GM18511 (cell line): ENCODE data around the gene CLPTM1.
"Not testable (repeated sequence)": the region's sequence is repeated elsewhere in the genome, so short reads cannot be mapped to it uniquely, and the experiment has no call there.

Source experiments
- ATAC-seq: cut with Tn5 transposase; IDR thresholded peaks from one replicate; pipeline ENCODE4 v1.9.1; 2021; ENCODE audit warnings: mild to moderate bottlenecking, moderate library complexity; ENCODE audit not compliant: unreplicated experiment

CLPTM1 gene, protein sequence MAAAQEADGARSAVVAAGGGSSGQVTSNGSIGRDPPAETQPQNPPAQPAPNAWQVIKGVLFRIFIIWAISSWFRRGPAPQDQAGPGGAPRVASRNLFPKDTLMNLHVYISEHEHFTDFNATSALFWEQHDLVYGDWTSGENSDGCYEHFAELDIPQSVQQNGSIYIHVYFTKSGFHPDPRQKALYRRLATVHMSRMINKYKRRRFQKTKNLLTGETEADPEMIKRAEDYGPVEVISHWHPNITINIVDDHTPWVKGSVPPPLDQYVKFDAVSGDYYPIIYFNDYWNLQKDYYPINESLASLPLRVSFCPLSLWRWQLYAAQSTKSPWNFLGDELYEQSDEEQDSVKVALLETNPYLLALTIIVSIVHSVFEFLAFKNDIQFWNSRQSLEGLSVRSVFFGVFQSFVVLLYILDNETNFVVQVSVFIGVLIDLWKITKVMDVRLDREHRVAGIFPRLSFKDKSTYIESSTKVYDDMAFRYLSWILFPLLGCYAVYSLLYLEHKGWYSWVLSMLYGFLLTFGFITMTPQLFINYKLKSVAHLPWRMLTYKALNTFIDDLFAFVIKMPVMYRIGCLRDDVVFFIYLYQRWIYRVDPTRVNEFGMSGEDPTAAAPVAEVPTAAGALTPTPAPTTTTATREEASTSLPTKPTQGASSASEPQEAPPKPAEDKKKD

DNA sequence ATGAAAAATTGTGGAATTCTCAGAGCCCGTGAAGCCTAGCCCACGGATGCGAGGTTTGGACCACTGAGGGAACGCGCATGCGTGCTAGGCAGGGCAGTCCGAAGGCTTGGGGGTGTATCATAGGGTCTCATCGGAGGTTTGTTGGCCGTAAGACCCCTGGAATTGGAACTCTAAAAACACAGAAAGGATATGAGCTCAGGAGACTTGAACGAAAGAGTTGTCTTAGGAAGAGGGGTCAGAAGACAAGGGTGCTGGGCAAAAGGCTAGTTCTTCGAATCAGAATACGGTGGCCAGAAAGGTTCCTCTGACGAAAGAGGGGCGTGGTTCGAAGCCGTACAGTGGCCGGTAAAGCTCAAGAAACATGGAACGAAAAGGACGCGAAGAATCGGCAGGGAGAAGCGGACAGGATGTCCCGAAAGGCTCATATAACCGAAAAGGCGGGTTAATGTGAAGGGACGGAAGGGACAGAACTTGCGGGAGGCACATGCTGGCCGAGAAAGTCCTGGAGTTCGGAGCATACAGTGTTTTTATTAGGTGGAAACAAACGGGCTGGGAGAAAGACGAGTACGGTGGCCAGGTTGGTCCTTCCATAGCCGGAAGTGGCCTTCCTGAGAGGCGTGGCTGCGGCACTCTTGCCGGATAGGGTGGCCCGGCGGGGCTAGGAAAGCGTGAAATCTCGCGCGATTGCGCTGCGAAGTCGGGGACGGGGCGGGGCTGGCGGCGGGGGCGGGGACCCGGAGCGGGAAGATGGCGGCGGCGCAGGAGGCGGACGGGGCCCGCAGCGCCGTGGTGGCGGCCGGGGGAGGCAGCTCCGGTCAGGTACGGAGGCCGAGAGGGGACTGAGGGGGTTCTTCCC is at the start of gene CLPTM1:
Gene CLPTM1 (plus strand): TSS at position 732 of the 856 bp plus-strand sequence. CDS start 16 bp downstream, at position 748.
- peak; percentile 92 for ATAC-seq

DNA sequence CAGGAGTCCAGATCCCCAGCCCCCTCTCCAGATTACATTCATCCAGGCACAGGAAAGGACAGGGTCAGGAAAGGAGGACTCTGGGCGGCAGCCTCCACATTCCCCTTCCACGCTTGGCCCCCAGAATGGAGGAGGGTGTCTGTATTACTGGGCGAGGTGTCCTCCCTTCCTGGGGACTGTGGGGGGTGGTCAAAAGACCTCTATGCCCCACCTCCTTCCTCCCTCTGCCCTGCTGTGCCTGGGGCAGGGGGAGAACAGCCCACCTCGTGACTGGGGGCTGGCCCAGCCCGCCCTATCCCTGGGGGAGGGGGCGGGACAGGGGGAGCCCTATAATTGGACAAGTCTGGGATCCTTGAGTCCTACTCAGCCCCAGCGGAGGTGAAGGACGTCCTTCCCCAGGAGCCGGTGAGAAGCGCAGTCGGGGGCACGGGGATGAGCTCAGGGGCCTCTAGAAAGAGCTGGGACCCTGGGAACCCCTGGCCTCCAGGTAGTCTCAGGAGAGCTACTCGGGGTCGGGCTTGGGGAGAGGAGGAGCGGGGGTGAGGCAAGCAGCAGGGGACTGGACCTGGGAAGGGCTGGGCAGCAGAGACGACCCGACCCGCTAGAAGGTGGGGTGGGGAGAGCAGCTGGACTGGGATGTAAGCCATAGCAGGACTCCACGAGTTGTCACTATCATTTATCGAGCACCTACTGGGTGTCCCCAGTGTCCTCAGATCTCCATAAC is 49.6 kb upstream of the CLPTM1 start, which contains the start of gene APOE:
Gene APOE (plus strand): TSS at position 360 of the 724 bp plus-strand sequence. CDS start 829 bp downstream, outside the sequence.
- no peak for ATAC-seq

GRCh38 chr19:44907613-44908012 is 47.6 kb upstream of the CLPTM1 start:
- ATAC-seq: no peak

GRCh38 chr19:44908074-44908835 is 46.9 kb upstream of the CLPTM1 start:
- no peak for ATAC-seq

- ATAC-seq: no peak
Measured at GRCh38 chr19:44908836-44909261, 46.3 kb upstream of the CLPTM1 start.

DNA sequence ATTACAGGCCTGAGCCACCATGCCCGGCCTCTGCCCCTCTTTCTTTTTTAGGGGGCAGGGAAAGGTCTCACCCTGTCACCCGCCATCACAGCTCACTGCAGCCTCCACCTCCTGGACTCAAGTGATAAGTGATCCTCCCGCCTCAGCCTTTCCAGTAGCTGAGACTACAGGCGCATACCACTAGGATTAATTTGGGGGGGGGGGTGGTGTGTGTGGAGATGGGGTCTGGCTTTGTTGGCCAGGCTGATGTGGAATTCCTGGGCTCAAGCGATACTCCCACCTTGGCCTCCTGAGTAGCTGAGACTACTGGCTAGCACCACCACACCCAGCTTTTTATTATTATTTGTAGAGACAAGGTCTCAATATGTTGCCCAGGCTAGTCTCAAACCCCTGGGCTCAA is 45.4 kb upstream of the CLPTM1 start:
- ATAC-seq: no peak

- not testable (repeated sequence) for ATAC-seq
Measured at GRCh38 chr19:44911896-44912295, 43.3 kb upstream of the CLPTM1 start.

GRCh38 chr19:44912854-44913253 is 42.3 kb upstream of the CLPTM1 start:
- ATAC-seq: no peak

GRCh38 chr19:44913512-44914432 is 41.4 kb upstream of the CLPTM1 start:
- not testable (repeated sequence) for ATAC-seq

DNA sequence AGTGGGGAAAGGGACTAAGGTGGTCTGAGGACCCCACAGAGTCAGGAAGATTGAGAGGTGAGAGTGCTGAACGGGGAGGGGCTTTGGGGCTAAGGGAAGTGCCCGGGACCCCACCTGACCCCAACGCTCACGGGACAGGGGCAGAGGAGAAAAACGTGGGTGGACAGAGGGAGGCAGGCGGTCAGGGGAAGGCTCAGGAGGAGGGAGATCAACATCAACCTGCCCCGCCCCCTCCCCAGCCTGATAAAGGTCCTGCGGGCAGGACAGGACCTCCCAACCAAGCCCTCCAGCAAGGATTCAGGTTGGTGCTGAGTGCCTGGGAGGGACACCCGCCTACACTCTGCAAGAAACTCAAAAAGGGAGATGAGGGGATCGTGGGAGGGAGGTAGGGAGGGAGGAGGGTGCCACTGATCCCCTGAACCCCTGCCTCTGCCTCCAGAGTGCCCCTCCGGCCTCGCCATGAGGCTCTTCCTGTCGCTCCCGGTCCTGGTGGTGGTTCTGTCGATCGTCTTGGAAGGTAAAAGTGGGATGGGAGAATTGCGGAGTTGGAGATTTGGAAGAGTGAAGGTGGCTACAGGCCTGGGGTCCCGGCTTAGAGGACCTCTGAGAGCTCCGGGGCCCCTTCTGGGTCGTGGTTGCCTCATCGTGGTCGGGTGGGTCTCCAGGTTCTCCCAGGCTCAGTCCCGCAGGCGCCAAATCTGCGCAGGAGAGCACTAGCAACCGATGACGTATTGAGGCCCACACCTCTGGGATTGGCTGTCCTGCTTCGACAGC is 40.6 kb upstream of the CLPTM1 start, which contains the start of gene APOC1:
Gene APOC1 (plus strand): TSS at position 176 of the 774 bp plus-strand sequence. CDS start 284 bp downstream, at position 460.
- peak; percentile 92 for ATAC-seq

DNA sequence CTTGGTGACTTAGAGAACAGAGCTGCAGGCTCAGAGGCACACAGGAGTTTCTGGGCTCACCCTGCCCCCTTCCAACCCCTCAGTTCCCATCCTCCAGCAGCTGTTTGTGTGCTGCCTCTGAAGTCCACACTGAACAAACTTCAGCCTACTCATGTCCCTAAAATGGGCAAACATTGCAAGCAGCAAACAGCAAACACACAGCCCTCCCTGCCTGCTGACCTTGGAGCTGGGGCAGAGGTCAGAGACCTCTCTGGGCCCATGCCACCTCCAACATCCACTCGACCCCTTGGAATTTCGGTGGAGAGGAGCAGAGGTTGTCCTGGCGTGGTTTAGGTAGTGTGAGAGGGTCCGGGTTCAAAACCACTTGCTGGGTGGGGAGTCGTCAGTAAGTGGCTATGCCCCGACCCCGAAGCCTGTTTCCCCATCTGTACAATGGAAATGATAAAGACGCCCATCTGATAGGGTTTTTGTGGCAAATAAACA is 30.9 kb upstream of the CLPTM1 start:
- ATAC-seq: no peak

DNA sequence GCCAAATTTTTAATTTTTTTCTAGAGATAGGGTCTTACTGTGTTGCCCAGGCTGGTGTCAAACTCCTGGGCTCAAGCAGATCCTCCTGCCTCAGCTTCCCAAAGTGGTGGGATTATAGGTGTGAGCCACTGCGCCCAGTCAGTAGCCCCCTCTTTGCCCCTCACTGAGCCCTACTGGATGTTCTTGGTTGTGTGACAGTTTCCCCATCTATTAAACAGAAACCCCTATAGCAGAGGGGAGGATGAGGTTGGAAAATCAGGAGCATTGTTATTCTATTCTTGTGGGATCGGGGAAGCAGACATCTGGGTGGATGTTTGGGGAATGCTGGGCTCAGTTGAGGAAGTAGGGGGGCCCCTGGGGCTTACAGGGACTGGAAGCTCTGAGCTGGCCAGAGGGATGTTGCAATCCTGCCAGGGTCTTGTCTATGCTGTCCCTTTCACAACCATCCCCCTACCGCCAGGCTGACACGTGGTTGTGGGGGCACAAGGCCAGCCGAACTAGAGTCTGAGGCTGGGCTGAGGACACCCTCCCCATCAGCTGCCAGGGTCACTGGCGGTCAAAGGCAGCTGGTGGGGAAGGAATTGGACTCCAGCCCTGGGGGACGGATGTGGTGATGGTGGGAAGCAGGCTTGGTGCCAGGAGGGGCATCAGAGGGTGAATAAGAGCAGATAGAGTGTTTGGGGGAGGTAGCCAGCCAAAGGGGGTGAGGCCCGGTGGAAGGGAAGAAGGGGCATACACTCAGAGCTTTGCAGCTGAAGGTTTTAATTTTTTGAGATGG is 29.9 kb upstream of the CLPTM1 start:
- ATAC-seq: no peak

DNA sequence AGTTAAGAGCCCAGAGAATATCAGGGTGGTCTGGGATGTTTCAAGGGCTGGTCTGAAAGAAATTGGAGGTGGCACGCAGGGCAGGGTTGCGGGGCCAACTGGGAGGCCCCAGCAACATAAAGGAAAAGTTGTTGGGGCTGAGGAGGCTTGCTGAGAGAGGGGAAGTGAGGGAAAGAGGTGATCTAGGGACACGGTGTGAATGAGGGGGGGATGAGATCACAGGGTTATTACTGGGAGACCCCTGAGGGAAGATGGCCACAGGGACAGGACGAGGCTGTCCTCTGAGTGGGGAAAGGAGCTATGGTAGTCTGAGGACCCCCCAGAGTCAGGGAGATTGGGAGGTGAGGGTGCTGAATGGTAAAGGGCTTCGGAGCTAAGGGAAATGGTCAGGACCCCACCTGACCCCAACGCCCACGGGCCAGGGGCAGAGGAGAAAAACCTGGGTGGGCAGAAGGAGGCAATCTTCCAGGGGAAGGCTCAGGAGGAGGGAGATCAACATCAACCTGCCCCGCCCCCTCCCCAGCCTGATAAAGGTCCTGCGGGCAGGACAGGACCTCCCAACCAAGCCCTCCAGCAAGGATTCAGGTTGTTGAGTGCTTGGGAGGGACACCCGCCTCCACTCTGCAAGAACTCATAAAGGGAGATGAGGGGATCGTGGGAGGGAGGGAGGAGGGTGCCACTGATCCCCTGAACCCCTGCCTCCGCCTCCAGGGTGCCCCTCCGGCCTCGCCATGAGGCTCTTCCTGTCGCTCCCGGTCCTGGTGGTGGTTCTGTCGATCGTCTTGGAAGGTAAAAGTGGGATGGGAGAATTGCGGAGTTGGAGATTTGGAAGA is 28.7 kb upstream of the CLPTM1 start:
- not testable (repeated sequence) for ATAC-seq

DNA sequence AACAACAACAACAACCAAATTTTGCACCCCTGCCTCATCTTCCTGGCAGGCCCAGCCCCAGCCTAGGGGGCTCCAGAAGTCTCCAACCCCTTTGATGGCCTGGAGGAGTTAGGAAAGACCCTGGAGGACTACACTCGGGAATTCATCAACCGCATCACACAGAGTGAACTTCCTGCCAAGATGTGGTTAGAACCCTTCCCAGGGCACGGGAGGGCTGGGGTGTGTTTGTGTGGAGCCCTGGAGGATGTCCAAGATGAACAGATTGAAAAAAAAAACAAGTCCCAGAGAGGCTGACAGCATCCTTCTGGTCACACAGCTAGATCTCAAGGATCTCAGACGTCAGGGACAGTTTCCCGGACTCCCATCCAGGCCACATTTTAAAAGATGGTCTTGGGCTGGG is 27.4 kb upstream of the CLPTM1 start:
- no peak for ATAC-seq

GRCh38 chr19:44930088-44930487 is 25.1 kb upstream of the CLPTM1 start:
- no peak for ATAC-seq

- no peak for ATAC-seq
Measured at GRCh38 chr19:44931541-44931940, 23.6 kb upstream of the CLPTM1 start.
